H1 (cell line): ENCODE measurements around the gene SGMS2. TPM values are rescaled to one million over a fixed set of nuclear protein-coding genes. Genes with fewer than 3 reads are reported as not detected.

Experiments used
- CHD2 ChIP-seq: IDR thresholded peaks from 2 replicates; pipeline ENCODE4 v1.6.1; 2012; ENCODE audit warnings: low read length, improper control_type of control experiment
- KDM4A ChIP-seq: IDR thresholded peaks from one replicate; pipeline ENCODE4 v1.7.1; 2012; ENCODE audit warnings: low read depth, mild to moderate bottlenecking, moderate library complexity, low read length, inconsistent platforms; ENCODE audit not compliant: severe bottlenecking
- POLR2AphosphoS5 ChIP-seq: IDR thresholded peaks from 2 replicates; pipeline ENCODE4 v1.6.1; 2011; ENCODE audit warnings: low read depth, low read length
- RAD21 ChIP-seq, 2 experiments: IDR thresholded peaks in 1 of 2; conservative IDR thresholded peaks in 1 of 2; 2 replicates each; pipeline ENCODE4 v1.6.1; 2011; ENCODE audit warnings: low read depth in 2 of 2, low read length in 2 of 2, improper control_type of control experiment in 1 of 2, inconsistent platforms in 1 of 2, mild to moderate bottlenecking in 1 of 2, moderate library complexity in 1 of 2
- SUZ12 ChIP-seq: fragments of 200-600 bp; sonication (generic); IDR thresholded peaks from 2 replicates; pipeline ENCODE4 v1.6.1; 2012; ENCODE audit warnings: mild to moderate bottlenecking, inconsistent platforms, low read length, moderate library complexity, mixed read lengths
- TCF12 ChIP-seq: IDR thresholded peaks from 2 replicates; pipeline ENCODE4 v1.6.1; 2011; ENCODE audit warnings: low read depth, mild to moderate bottlenecking, low read length
- polyA plus RNA-seq, 7 experiments: library from polyadenylated mRNA; depleted of rRNA in 3 of 7; stranded (reverse) in 5 of 7; unstranded in 2 of 7; fragments of >200 nt in 5 of 7; fragments of 200-250 nt in 2 of 7; gene quantifications; 1 replicate in 5 of 7; 2 replicates in 1 of 7; 4 replicates in 1 of 7; pipeline versions ENCODE4 v1.2.1 to v1.2.3, GENCODE V29; 2011 to 2013; ENCODE audit warnings: missing spikeins in 2 of 7, mixed read lengths in 2 of 7
- total RNA-seq: library from RNA; stranded (reverse); fragmentation: NEBNext Ultra II Directional; extraction: Animal tissue kit (Norgen Biotek cat#: 25700); gene quantifications from 2 replicates; pipeline ENCODE4 v1.2.1, GENCODE V29; 2021
- TF ChIP-seq, protein P1 (sequence below): IDR thresholded peaks from 2 replicates; pipeline ENCODE4 v1.6.1; 2012; ENCODE audit warnings: low read length, inconsistent platforms

SGMS2 gene
- total and polyA plus RNA-seq, 2 of the 8 experiments (the other 6 are each of a cell fraction or from before 2014, with no cell fraction given): 0.04 to 1.3 TPM

DNA sequence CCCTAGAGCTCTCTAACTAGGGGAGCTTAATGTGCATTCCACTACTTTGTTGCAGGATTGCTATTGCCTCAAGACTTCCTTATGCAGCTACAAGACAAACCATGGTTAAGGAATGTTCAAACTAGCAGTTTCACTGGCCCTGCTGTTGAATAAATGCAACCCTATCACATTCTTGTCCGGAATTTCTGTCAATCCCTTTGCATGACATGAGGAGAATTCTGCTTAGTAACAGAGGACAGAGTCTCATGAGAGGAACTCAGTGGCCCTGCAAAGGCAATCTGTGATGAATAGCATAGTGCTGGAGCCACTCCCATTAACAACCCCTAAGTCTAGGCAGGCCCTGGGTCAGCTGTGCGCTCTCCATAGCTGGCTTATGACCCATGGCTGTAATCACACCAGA lies 30.7 kb upstream of the SGMS2 start (continued):
- TF ChIP-seq, protein P1, sequence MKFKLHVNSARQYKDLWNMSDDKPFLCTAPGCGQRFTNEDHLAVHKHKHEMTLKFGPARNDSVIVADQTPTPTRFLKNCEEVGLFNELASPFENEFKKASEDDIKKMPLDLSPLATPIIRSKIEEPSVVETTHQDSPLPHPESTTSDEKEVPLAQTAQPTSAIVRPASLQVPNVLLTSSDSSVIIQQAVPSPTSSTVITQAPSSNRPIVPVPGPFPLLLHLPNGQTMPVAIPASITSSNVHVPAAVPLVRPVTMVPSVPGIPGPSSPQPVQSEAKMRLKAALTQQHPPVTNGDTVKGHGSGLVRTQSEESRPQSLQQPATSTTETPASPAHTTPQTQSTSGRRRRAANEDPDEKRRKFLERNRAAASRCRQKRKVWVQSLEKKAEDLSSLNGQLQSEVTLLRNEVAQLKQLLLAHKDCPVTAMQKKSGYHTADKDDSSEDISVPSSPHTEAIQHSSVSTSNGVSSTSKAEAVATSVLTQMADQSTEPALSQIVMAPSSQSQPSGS: no peak
- TF ChIP-seq KDM4A (no peak), RAD21 (IDR thresholded peaks at IDR 0.05 in 1 of 2, conservative IDR thresholded peaks at IDR 0.05 in 1 of 2; ENCODE audit: low read depth in 2 of 2, low read length in 2 of 2) (no peak), CHD2 (no peak), POLR2AphosphoS5 (no peak), TCF12 (no peak), SUZ12 (no peak)
